Astrocyte of the cerebellum (primary cell): ENCODE data around the gene ZNF785.

ENCODE experiments used
- DNase-seq: peaks from one replicate; pipeline ENCODE4 v3.0.0-alpha.2; 2011; ENCODE audit warnings: low read depth
- H3K4me3 ChIP-seq: 2 replicates; pipeline ENCODE4 v1.5.1; 2011; ENCODE audit warnings: mild to moderate bottlenecking, low read depth, low read length, moderate library complexity
- in situ Hi-C: cut with HindIII; loops from 2 replicates; pipeline ENCODE4 v1.10.0; 2017; ENCODE audit warnings: low sequenced_read_pairs
- TF ChIP-seq, protein P1 (sequence below): IDR thresholded peaks from 2 replicates; pipeline ENCODE4 v1.5.1; 2012; ENCODE audit warnings: low read length, low read depth, moderate library complexity, mild to moderate bottlenecking; ENCODE audit errors: missing control alignments

Gene ZNF785

DNA sequence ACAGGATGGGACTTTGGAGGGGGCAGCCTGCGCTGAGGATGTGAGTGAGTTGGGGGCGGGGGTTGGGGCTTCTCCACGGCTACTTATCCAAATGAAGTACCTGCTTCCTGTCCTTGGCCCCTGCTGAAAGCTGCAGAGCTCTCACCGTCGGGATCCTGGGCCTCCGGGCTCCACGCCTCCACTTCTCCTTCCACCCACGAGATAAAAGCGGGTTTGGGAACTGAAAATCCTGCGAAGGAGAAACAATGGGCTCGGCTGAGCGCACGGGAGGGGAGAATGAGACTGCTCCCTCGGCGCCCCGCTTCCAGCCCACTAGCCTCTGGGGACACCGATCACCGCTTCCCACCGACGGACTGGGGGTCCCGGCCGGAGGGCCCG lies 486 bp downstream of the ZNF785 start:
- no peak for DNase-seq
- in situ Hi-C loops: no loop called here
- TF ChIP-seq, protein P1, sequence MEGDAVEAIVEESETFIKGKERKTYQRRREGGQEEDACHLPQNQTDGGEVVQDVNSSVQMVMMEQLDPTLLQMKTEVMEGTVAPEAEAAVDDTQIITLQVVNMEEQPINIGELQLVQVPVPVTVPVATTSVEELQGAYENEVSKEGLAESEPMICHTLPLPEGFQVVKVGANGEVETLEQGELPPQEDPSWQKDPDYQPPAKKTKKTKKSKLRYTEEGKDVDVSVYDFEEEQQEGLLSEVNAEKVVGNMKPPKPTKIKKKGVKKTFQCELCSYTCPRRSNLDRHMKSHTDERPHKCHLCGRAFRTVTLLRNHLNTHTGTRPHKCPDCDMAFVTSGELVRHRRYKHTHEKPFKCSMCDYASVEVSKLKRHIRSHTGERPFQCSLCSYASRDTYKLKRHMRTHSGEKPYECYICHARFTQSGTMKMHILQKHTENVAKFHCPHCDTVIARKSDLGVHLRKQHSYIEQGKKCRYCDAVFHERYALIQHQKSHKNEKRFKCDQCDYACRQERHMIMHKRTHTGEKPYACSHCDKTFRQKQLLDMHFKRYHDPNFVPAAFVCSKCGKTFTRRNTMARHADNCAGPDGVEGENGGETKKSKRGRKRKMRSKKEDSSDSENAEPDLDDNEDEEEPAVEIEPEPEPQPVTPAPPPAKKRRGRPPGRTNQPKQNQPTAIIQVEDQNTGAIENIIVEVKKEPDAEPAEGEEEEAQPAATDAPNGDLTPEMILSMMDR: no peak
- H3K4me3 ChIP-seq: peak overlapping the region; percentile 71

DNA sequence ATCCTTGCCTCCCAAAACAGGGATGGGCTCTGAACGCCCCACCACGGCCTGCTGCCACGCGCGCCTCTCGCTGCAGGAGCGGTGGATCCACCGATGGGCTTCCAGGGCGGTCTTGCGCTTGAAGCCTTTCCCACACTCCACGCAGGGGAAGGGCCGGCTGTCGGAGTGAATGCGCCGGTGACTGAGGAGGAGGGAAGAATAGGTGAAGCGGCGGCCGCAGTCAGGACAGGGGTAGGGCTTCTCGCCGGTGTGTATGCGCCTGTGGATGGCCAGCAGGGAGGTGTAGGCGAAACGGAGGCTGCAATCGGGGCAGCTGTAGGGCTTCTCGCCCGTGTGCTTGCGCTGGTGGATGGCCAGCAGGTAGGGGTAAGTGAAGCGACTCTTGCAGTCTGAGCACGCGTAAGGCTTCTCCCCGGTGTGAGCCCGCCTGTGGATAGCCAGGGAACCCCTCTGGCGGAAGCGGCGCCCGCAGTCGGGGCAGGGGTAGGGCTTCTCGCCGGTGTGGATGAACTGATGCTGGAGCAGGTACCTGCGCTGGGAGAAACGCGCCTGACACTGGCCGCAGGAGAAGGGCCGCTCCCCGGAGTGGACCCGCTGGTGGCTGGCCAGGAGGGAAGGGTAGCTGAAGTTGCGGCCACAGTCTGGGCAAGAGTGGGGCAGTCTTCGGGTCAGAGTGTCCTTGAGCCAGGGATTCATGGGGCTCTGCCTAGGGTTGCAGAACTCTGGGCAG lies 2.7 kb downstream of the ZNF785 start:
- no peak for DNase-seq
- H3K4me3 ChIP-seq: no peak overlapping the region
- in situ Hi-C loops: no loop called here
- TF ChIP-seq, protein P1: no peak

DNA sequence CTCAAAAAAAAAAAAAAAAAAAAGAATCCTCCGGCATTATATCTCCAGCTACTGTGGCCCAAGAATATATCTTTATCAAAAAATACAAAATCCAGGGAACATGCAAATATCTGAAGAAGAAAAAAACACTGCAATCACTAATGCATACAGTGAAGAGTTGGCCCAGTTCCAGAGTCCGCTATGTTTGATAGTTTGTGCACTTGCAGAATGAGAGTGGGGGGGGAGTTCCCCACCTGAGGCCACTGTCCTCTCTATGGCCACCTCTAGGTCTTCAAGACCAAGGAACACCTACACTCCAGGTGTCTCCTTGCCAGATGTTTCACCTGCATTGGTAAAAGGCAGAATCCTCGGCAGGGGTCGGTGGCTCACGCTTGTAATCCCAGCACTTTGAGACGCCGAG lies 4.0 kb downstream of the ZNF785 start:
- no peak overlapping the region for H3K4me3 ChIP-seq
- in situ Hi-C loops: no loop called here
- no peak for DNase-seq
- TF ChIP-seq, protein P1: no peak

DNA sequence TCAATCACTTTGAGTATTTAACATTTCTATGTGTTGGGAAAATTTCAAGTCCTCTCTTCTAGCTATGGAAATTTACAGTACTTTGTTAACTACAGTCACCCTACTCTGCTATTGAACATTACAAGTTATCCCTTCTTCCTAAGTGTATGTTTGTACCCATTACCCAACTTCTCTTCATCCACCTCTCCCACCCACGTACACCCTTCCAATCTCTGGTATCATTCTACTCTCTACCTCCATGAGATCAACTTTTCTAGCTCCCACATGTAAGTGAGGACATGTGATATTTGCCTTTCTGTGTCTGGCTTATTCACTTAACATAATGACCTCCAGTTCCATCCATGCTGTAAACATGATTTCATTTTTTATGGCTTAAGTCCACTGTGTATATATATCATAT lies 10.8 kb downstream of the ZNF785 start:
- H3K4me3 ChIP-seq: no peak overlapping the region
- DNase-seq: no peak
- in situ Hi-C loops: no loop called here
- TF ChIP-seq, protein P1: no peak

DNA sequence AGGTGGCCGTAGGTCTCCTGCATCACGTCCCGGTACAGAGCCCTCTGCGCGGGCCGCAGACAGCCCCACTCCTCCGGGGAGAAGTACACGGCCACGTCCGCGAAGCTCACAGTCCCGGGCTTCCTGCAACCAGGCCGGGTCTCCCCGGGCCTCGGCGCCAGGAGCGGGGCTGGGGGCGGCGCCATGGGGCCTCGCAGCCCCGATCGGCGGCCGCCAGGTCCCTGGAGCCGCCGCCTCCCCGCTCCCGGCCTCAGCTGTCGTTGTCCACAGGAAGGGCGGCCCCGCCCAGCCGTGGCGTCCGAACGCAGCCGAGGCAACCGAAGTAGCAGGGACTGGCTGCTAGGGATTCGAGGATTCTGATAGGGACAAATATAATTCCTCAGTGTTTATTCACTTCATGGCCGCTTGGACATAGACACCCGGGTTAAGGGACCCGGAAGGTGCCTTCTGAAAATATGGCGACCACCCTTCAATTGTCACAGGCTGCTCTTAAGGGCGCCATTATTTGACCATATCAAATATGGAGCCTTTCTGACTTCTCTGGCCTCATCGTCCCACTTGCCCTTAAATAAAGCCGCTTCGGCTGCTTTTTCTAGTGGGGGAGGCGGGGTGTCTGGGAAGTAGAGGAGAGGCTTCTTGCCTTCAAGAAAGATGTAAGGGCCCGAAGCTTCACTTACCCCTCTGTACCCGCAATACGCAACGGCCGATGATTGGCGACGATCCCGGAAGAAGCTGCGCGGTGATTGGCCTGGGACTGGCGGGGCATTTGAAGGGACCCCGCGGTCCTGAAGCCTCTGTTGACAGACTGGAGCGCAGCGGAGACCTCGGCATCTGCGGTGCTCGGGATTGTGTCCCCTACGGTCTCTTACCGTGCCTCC lies 13.8 kb downstream of the ZNF785 start, which contains the start of gene ZNF688:
Gene ZNF688 (minus strand): TSS at position 270 of the 878 bp plus-strand sequence. CDS start 85 bp downstream, at position 185.
- in situ Hi-C loops: no loop called here
- TF ChIP-seq, protein P1: no peak
- H3K4me3 ChIP-seq: peak within 1 kb of the TSS; percentile 60
- DNase-seq: peak; percentile 94

DNA sequence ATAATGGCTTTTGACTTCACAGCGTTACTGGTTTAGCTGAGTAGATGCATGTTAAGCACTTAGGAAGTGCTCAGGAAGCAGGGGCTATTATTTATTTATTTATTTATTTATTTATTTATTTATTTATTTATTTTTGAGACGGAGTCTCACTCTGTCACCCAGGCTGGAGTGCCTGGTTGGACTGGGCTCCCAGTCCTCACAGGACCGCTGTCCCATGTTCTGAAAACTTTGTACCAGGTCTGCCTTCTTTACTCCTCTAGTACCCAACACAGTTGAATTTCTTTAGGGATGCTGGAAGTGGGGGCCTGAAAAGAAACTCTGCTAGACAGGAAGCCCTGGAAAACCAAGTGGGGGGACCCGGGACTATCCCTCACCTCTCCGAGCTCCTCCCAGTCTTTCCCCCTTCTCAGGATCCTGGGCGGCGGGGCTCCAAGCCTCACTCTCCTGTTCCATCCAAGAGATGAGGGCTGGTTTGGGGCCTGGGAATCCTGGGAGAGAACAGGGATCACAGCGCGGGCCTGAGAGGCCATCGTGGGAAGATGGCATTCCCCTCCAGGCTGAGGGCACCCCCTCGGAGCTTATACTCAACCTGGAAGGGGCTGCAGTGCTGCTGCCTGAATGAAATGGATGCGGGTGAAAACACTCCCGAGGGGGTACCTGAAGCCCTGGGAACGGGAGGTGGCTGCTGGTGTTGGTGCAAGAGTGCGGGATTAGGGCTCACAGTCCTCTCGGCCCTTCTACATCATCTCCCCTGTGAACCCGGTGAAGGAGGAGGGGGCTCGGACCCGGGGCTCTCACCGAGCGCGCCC lies 14.7 kb downstream of the ZNF785 start:
- TF ChIP-seq, protein P1: no peak
- peak overlapping the region; percentile 60 for H3K4me3 ChIP-seq
- DNase-seq: no peak
- in situ Hi-C loops: no loop called here
